Measurements from ENCODE around the gene TMEM208.

- no peak for TF ChIP-seq POLR2A (IDR thresholded peaks at IDR 0.05; ENCODE audit: low read depth)
- no peak for TF ChIP-seq CTCF (IDR thresholded peaks at IDR 0.05)
- no peak for TF ChIP-seq EP300 (IDR thresholded peaks at IDR 0.05)
Observed at GRCh38 chr16:67207249-67208091, 19.5 kb upstream of the TMEM208 start.
